ENCODE data around the gene DCLK2.
"Not testable (repeated sequence)": the region's sequence is repeated elsewhere in the genome, so short reads cannot be mapped to it uniquely, and the experiment has no call there.

DCLK2 gene

DNA sequence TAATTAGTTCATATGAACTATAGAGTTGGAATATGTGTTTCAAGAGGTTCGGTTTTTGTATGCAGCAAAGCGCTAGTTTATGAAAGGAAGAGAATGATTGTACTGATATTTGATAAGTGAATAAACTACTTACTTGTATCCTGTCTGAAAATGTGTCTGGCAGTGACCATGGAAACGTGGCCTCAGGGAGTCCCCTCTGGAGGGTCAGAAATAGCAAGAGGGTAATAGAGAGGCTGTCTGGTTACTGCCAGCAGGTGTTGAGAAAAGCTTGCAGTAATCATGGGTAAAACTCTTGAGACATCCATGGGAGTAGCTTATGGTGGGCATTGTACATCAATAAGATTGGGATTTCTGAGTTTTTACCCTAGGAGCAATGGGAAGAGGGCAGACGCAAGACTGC, 77.1 kb downstream of the DCLK2 start:
- no peak for DNase-seq (ENCODE audit: low read depth)
- no peak overlapping the region for H3K4me3 ChIP-seq (ENCODE audit: low read depth, low read length)
- TF ChIP-seq CTCF (conservative IDR thresholded peaks at IDR 0.05; ENCODE audit: low read depth, low read length) = no peak

DNA sequence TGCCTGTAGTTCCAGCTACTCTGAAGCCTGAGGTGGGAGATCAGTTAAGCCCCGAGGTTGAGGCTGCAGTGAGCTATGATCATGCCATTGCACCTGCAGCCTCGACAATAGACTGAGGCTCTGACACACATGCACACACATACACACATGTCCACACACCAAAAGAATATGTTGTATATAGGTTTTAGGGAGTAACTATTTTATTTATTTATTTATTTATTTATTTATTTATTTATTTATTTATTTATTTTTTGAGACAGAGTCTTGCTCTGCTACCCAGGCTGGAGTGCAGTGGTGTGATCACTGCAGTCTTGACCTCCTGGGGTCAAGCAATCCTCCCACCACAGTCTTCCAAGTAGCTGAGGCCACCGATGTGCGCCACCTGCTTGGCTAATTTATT, 78.3 kb downstream of the DCLK2 start:
- TF ChIP-seq CTCF (conservative IDR thresholded peaks at IDR 0.05; ENCODE audit: low read depth, low read length) = no peak
- H3K4me3 ChIP-seq (ENCODE audit: low read depth, low read length) = no peak overlapping the region
- DNase-seq (ENCODE audit: low read depth) = no peak

- H3K4me3 ChIP-seq (ENCODE audit: low read depth, low read length) = no peak overlapping the region
- DNase-seq (ENCODE audit: low read depth) = no peak
- no peak for TF ChIP-seq CTCF (conservative IDR thresholded peaks at IDR 0.05; ENCODE audit: low read depth, low read length)
Observed at GRCh38 chr4:150158041-150158440, 79.8 kb downstream of the DCLK2 start.

DNA sequence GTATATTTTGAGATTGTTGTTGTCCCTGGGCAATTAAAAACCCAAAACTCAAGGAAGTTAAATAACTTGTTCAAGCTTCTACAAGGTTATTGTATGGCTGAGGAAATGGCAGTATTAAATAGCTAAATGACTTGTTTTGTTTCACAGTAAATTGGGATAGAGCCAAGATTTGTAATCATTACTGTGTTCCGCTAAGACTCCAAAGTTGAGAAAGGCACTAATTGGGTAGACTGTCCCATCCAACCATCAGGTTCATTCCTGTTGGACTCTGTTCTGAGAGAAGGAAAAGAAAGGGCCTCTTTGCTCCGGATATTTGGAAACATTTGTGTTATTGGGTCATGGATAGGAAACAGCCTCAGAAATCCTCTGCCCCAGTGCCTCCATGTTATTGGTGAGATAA, 82.2 kb downstream of the DCLK2 start:
- no peak overlapping the region for H3K4me3 ChIP-seq (ENCODE audit: low read depth, low read length)
- no peak for DNase-seq (ENCODE audit: low read depth)
- TF ChIP-seq CTCF (conservative IDR thresholded peaks at IDR 0.05; ENCODE audit: low read depth, low read length) = no peak

GRCh38 chr4:150161109-150161508, 82.9 kb downstream of the DCLK2 start:
- TF ChIP-seq CTCF (conservative IDR thresholded peaks at IDR 0.05; ENCODE audit: low read depth, low read length) = no peak
- no peak overlapping the region for H3K4me3 ChIP-seq (ENCODE audit: low read depth, low read length)
- no peak for DNase-seq (ENCODE audit: low read depth)

- not testable (repeated sequence) for DNase-seq (ENCODE audit: low read depth); H3K4me3 ChIP-seq (ENCODE audit: low read depth, low read length)
Observed at GRCh38 chr4:150162020-150162419, 83.8 kb downstream of the DCLK2 start.

DNA sequence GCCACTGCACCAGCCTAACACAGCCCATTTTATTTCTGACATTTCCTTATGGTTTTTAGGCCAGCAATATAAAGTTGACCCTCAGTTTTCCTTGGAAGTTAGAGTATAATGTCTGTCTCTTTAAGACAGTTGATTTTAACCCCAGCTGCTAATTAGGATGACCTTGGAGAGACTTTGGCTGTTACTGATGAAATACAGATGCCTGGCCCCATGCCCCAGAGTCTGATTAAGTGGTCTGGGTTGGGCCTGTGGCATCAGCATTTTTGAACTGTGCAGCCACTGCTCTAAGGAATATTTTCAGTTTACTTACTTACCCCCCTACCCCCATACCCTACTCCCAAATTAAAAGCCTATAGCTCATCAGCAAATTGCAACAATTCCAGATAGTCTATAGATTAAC, 85.8 kb downstream of the DCLK2 start:
- TF ChIP-seq CTCF (conservative IDR thresholded peaks at IDR 0.05; ENCODE audit: low read depth, low read length) = no peak
- H3K4me3 ChIP-seq (ENCODE audit: low read depth, low read length) = no peak overlapping the region
- no peak for DNase-seq (ENCODE audit: low read depth)
